ENCODE measurements around the gene DBN1.
A peak's percentile ranks its signal among the peaks of the same experiment; 100 is the strongest.

DBN1 gene

DNA sequence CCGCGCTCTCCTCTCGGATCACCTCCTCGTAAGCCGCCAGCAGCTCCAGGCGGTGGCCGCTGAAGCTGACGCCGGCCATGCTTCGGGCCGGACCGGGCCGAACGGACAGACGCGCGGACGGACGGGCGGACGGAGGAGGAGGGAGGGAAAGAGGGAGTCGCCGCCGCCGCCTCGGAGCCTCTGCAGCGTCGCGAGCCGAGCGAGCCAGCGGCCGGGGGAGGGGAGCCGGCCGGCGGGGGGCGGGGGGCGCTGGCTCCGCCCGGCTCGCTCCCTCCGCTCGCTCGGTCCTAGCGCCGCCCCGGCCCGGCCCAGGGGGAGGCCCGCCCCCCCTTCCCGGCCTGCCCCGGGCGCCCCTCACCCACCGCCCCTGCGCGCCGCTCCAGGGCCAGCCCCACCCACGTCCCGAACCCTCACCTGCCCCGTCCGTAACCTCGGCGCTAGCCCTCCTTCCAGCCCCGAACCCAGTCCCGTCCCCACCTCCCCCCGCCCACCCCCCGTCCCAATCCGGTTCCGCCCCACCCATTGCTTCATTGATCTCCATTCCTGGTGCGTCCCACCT lies at the start of gene DBN1:
Gene DBN1 (minus strand): TSS at position 192 of the 559 bp plus-strand sequence. CDS start 113 bp downstream, at position 79.
- in situ Hi-C loops (cut with MboI; ENCODE audit: low pct_unique_long_range_greater_than_20kb, low sequenced_read_pairs, unreplicated experiment), result no loop called here
- DNase-seq (ENCODE audit: low spot score), result peak; percentile 96
- TF ChIP-seq, protein P1, sequence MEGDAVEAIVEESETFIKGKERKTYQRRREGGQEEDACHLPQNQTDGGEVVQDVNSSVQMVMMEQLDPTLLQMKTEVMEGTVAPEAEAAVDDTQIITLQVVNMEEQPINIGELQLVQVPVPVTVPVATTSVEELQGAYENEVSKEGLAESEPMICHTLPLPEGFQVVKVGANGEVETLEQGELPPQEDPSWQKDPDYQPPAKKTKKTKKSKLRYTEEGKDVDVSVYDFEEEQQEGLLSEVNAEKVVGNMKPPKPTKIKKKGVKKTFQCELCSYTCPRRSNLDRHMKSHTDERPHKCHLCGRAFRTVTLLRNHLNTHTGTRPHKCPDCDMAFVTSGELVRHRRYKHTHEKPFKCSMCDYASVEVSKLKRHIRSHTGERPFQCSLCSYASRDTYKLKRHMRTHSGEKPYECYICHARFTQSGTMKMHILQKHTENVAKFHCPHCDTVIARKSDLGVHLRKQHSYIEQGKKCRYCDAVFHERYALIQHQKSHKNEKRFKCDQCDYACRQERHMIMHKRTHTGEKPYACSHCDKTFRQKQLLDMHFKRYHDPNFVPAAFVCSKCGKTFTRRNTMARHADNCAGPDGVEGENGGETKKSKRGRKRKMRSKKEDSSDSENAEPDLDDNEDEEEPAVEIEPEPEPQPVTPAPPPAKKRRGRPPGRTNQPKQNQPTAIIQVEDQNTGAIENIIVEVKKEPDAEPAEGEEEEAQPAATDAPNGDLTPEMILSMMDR (IDR thresholded peaks at IDR 0.05; ENCODE audit: extremely low read depth, insufficient read depth, missing control alignments), result no peak

DNA sequence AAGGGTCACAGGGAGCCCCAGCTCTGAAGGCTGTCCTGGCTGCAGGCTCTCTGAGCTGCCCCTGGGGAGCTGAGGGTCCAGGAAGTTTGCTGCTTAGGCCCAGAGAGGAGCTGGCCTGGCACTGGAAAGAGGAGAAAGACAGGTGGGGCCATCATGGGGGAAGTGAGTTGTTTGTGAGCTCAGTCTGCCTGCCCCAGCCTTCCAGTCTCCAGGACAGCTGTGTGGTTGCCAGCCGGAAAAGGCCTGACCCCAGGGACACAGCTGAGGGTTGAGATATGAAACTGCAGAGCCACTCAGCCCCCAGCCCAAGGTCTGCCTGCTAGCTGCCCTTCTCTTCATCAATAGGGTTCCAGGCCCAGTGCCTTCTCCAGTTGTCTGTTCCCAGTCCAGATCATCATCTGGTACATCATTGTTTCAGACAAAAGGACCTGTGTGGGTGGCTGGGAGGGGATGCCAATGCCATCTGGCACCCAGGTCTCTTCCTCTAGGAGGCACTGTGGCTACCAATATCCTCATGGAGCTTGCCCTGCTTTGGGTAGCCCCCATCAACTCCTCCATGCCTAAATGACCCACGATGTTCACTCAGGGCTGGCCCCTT lies 47.6 kb upstream of the DBN1 start:
- in situ Hi-C loops (cut with MboI; ENCODE audit: low pct_unique_long_range_greater_than_20kb, low sequenced_read_pairs, unreplicated experiment), result no loop called here
- TF ChIP-seq, protein P1 (IDR thresholded peaks at IDR 0.05; ENCODE audit: extremely low read depth, insufficient read depth, missing control alignments), result no peak
- DNase-seq (ENCODE audit: low spot score), result no peak

DNA sequence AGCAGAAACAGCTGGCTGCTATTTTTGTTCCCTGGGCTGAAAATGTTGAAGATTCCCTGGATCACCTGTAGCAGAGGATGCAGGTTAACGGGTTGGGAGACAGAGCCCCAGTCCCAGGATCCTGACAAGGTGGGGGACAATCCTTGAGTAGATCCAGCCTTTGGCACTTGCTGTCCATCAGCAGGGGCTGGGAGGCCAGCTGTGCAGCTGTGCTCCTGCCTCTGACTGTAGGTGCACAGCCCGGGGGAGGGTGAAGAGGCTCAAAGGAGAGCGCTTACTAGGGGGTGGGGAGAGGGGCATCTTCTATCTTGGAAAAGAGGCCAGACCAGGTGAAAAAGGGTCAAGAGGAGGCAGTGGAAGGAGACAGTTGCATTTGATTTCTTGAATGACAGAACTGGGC lies 46.8 kb upstream of the DBN1 start:
- TF ChIP-seq, protein P1 (IDR thresholded peaks at IDR 0.05; ENCODE audit: extremely low read depth, insufficient read depth, missing control alignments), result no peak
- in situ Hi-C loops (cut with MboI; ENCODE audit: low pct_unique_long_range_greater_than_20kb, low sequenced_read_pairs, unreplicated experiment), result no loop called here
- no peak for DNase-seq (ENCODE audit: low spot score)

DNA sequence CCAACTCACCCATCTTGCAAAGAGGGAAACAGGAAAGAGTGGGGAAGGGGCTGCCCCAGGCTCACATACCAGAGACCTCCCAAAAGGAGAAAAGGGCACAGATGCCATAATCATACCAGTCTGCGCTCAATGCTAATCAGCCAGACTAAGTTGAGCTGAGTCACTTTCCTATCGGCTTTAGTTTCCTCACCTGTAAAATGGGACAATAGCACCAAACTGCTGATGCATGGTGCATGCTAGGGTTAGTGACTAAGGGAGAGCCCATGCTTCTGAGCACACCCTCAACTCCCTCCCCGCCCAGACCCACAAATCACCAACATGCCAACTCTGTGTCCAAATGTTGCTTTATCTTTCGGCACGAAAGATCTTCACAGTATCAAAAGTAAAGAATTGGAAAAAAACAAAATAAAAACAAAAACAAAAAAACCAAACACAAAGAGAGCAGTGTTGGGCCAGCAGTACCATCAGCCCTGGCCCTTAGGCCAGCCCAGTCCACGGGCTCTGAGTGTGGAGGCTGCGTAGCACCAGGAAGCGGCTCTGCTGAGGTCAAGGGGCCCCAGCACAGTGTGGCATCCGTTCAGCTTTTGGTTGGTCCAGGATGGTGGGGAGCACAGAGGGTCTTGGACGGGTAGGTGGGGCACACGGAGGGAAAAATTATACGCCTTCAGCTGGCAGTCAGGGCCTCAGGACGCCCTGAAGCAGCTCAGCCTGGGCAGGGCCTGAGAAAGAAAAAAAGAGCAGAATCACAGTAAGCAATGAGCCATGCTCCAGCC lies 46.2 kb upstream of the DBN1 start:
- TF ChIP-seq, protein P1 (IDR thresholded peaks at IDR 0.05; ENCODE audit: extremely low read depth, insufficient read depth, missing control alignments), result no peak
- in situ Hi-C loops (cut with MboI; ENCODE audit: low pct_unique_long_range_greater_than_20kb, low sequenced_read_pairs, unreplicated experiment), result no loop called here
- DNase-seq (ENCODE audit: low spot score), result no peak

- peak; percentile 99 for DNase-seq (ENCODE audit: low spot score)
- TF ChIP-seq, protein P1 (IDR thresholded peaks at IDR 0.05; ENCODE audit: extremely low read depth, insufficient read depth, missing control alignments), result no peak
- in situ Hi-C loops (cut with MboI; ENCODE audit: low pct_unique_long_range_greater_than_20kb, low sequenced_read_pairs, unreplicated experiment), result no loop called here
Observed at GRCh38 chr5:177516601-177517568, 43.5 kb upstream of the DBN1 start, which contains the start of gene DDX41. TSS of gene DDX41 (minus strand) at chr5:177516961. CDS start at chr5:177516945, 16 bp downstream.

GRCh38 chr5:177515580-177515979 lies 42.1 kb upstream of the DBN1 start:
- in situ Hi-C loops (cut with MboI; ENCODE audit: low pct_unique_long_range_greater_than_20kb, low sequenced_read_pairs, unreplicated experiment), result no loop called here
- no peak for DNase-seq (ENCODE audit: low spot score)
- TF ChIP-seq, protein P1 (IDR thresholded peaks at IDR 0.05; ENCODE audit: extremely low read depth, insufficient read depth, missing control alignments), result no peak

All from GM13977 (cell line).